Skeletal muscle tissue (tissue), 4 donors: ENCODE results near the gene ATP8B1. TPM values are rescaled to one million over a fixed set of nuclear protein-coding genes. Genes with fewer than 3 reads are reported as not detected.

Experiments
- H3K27ac ChIP-seq: one replicate; pipeline ENCODE4 v1.7.0; 2013; ENCODE audit warnings: mild to moderate bottlenecking, low read depth, low read length, inconsistent platforms
- H3K27me3 ChIP-seq, 3 donors: one replicate each; pipeline ENCODE4 v1.7.0; 2013; ENCODE audit warnings: low read length in 3 of 3; ENCODE audit not compliant: control insufficient read depth in 3 of 3, insufficient read depth in 3 of 3
- H3K36me3 ChIP-seq, 3 donors: one replicate each; pipeline ENCODE4 v1.7.0; 2013; ENCODE audit warnings: low read length in 3 of 3; ENCODE audit not compliant: control insufficient read depth in 3 of 3, insufficient read depth in 3 of 3
- H3K4me1 ChIP-seq, 3 donors: one replicate each; pipeline ENCODE4 v1.7.0; 2013; ENCODE audit warnings: low read length in 3 of 3, mild to moderate bottlenecking in 3 of 3; ENCODE audit not compliant: control insufficient read depth in 3 of 3, insufficient read depth in 3 of 3
- H3K4me3 ChIP-seq, 3 donors: one replicate each; pipeline ENCODE4 v1.7.0; 2013; ENCODE audit warnings: low read length in 3 of 3
- H3K9ac ChIP-seq, 3 donors: one replicate each; pipeline ENCODE4 v1.7.0; 2013; ENCODE audit warnings: low read length in 3 of 3, mild to moderate bottlenecking in 3 of 3, moderate library complexity in 2 of 3, low read depth in 1 of 3
- H3K9me3 ChIP-seq, 3 donors: one replicate each; pipeline ENCODE4 v1.7.0; 2013; ENCODE audit warnings: low read length in 3 of 3; ENCODE audit not compliant: control insufficient read depth in 3 of 3
- total RNA-seq: library from RNA; depleted of rRNA; stranded (reverse); fragments of >200 nt; gene quantifications from one replicate; pipeline ENCODE4 v1.2.3, GENCODE V29; 2014
- donor health status: Osteomylitis.

The ATP8B1 gene
- total RNA-seq, 1 donor from 2014 or later = 4.7 TPM

GRCh38 chr18:57687970-57688369 lies 115.1 kb downstream of the ATP8B1 start:
- Histone ChIP-seq H3K27ac (no peak overlapping the region), H3K4me3 (no peak overlapping the region), H3K9me3 (no peaks in the 10 kb centered on the region), H3K27me3 (no peaks in the 10 kb centered on the region), H3K9ac (no peak overlapping the region), H3K4me1 (no peaks in the 10 kb centered on the region), H3K36me3 (peaks cover 12 to 23% (median 15%) of the 10 kb centered on the region in 3 donors)

GRCh38 chr18:57683470-57683869 lies 119.6 kb downstream of the ATP8B1 start:
- Histone ChIP-seq H3K36me3 (peaks cover 6 to 13% (median 12%) of the 10 kb centered on the region in 3 donors), H3K9ac (no peak overlapping the region)

GRCh38 chr18:57677262-57678211 lies 125.6 kb downstream of the ATP8B1 start:
- Histone ChIP-seq H3K27me3 (no peaks in the 10 kb centered on the region), H3K36me3 (peaks cover 4 to 6% (median 4%) of the 10 kb centered on the region in 3 donors), H3K27ac (no peak overlapping the region), H3K9ac (no peak overlapping the region), H3K4me1 (no peaks in the 10 kb centered on the region), H3K4me3 (no peak overlapping the region), H3K9me3 (no peaks in the 10 kb centered on the region)

More at GRCh38 chr18:57683470-57683869, 119.6 kb downstream of the ATP8B1 start:
- H3K9me3 ChIP-seq = no peaks in the 10 kb centered on the region
- H3K27ac ChIP-seq = no peak overlapping the region
- H3K4me1 ChIP-seq = no peaks in the 10 kb centered on the region
- H3K27me3 ChIP-seq = no peaks in the 10 kb centered on the region
- H3K4me3 ChIP-seq = no peak overlapping the region

- no peaks in the 10 kb centered on the region for H3K27me3 ChIP-seq
- H3K27ac ChIP-seq = no peak overlapping the region
- H3K36me3 ChIP-seq = peaks cover 5 to 9% (median 6%) of the 10 kb centered on the region in 3 donors
Observed at GRCh38 chr18:57674891-57675290, 128.2 kb downstream of the ATP8B1 start.

GRCh38 chr18:57670046-57670445 lies 133.1 kb downstream of the ATP8B1 start:
- no peaks in the 10 kb centered on the region for H3K9me3 ChIP-seq
- H3K27ac ChIP-seq = no peak overlapping the region
- H3K4me3 ChIP-seq = no peak overlapping the region
- no peaks in the 10 kb centered on the region for H3K27me3 ChIP-seq
- peaks cover 4 to 9% (median 5%) of the 10 kb centered on the region in 3 donors for H3K36me3 ChIP-seq
- H3K9ac ChIP-seq = no peak overlapping the region
- peaks cover 0 to 2% (median 2%) of the 10 kb centered on the region in 3 donors for H3K4me1 ChIP-seq

More at GRCh38 chr18:57674891-57675290, 128.2 kb downstream of the ATP8B1 start:
- Histone ChIP-seq H3K9ac (no peak overlapping the region), H3K4me1 (no peaks in the 10 kb centered on the region), H3K9me3 (no peaks in the 10 kb centered on the region), H3K4me3 (no peak overlapping the region)

- peaks cover 0 to 2% (median 2%) of the 10 kb centered on the region in 3 donors for H3K4me1 ChIP-seq
- H3K36me3 ChIP-seq = peaks cover under 1 to 7% (median 5%) of the 10 kb centered on the region in 3 donors
Observed at GRCh38 chr18:57668021-57668420, 135.1 kb downstream of the ATP8B1 start.

GRCh38 chr18:57666818-57667497 lies 136.2 kb downstream of the ATP8B1 start:
- Histone ChIP-seq H3K9ac (no peak overlapping the region), H3K9me3 (no peaks in the 10 kb centered on the region), H3K27me3 (no peaks in the 10 kb centered on the region), H3K27ac (no peak overlapping the region), H3K4me3 (no peak overlapping the region), H3K4me1 (peaks cover 0 to 2% (median 2%) of the 10 kb centered on the region in 3 donors), H3K36me3 (peaks cover 2 to 8% (median 5%) of the 10 kb centered on the region in 3 donors)

More at GRCh38 chr18:57668021-57668420, 135.1 kb downstream of the ATP8B1 start:
- Histone ChIP-seq H3K9me3 (no peaks in the 10 kb centered on the region), H3K4me3 (no peak overlapping the region), H3K27ac (no peak overlapping the region), H3K27me3 (no peaks in the 10 kb centered on the region), H3K9ac (no peak overlapping the region)

- peaks cover 4 to 10% (median 6%) of the 10 kb centered on the region in 3 donors for H3K36me3 ChIP-seq
- no peak overlapping the region for H3K4me3 ChIP-seq
- H3K27me3 ChIP-seq = no peaks in the 10 kb centered on the region
- H3K27ac ChIP-seq = no peak overlapping the region
- H3K4me1 ChIP-seq = peaks cover 0 to 2% (median 2%) of the 10 kb centered on the region in 3 donors
- no peaks in the 10 kb centered on the region for H3K9me3 ChIP-seq
- no peak overlapping the region for H3K9ac ChIP-seq
Observed at GRCh38 chr18:57664568-57665165, 138.4 kb downstream of the ATP8B1 start.

GRCh38 chr18:57660961-57661360 lies 142.2 kb downstream of the ATP8B1 start:
- H3K9ac ChIP-seq = no peak overlapping the region
- H3K27ac ChIP-seq = no peak overlapping the region
- no peaks in the 10 kb centered on the region for H3K4me1 ChIP-seq
- H3K36me3 ChIP-seq = peaks cover 7 to 12% (median 10%) of the 10 kb centered on the region in 3 donors
- H3K4me3 ChIP-seq = no peak overlapping the region
- H3K27me3 ChIP-seq = no peaks in the 10 kb centered on the region
- no peaks in the 10 kb centered on the region for H3K9me3 ChIP-seq
